Gastrocnemius medialis (tissue), 4 donors: Measurements from ENCODE around the gene KCNAB1.
"Not testable (repeated sequence)": the region's sequence is repeated elsewhere in the genome, so short reads cannot be mapped to it uniquely, and the experiment has no call there.

Experiments
- CTCF ChIP-seq, 5 experiments: fragments of 450-650 bp in 3 of 5; fragments of 200-600 bp in 2 of 5; sonication (generic) in 2 of 5; IDR thresholded peaks in 4 of 5; conservative IDR thresholded peaks in 1 of 5; 1 replicate in 4 of 5; 2 replicates in 1 of 5; pipeline ENCODE4 v1.5.1; 2016 to 2019; ENCODE audit warnings: antibody characterized with exemption in 5 of 5, mild to moderate bottlenecking in 3 of 5, moderate library complexity in 3 of 5
- POLR2A ChIP-seq, 2 donors: fragments of 450-650 bp; IDR thresholded peaks; one replicate each; pipeline ENCODE4 v1.6.1; 2017; ENCODE audit warnings: antibody characterized with exemption in 2 of 2, mild to moderate bottlenecking in 2 of 2, moderate library complexity in 2 of 2

- TF ChIP-seq CTCF (IDR thresholded peaks at IDR 0.05 in 4 of 5, conservative IDR thresholded peaks at IDR 0.05 in 1 of 5); POLR2A (IDR thresholded peaks at IDR 0.05): not testable (repeated sequence)
Observed at GRCh38 chr3:156099984-156100383, 20.4 kb upstream of the KCNAB1 start.
